Progenitor cell of endocrine pancreas (in vitro differentiated cells): ENCODE data around the gene EPS8L3. TPM values are rescaled to one million over a fixed set of nuclear protein-coding genes. Genes with fewer than 3 reads are reported as not detected.
"Not testable (repeated sequence)": the region's sequence is repeated elsewhere in the genome, so short reads cannot be mapped to it uniquely, and the experiment has no call there.

Source experiments
- DNase-seq: peaks from one replicate; pipeline ENCODE4 v3.0.0; 2021; ENCODE audit warnings: low spot score; ENCODE audit not compliant: unreplicated experiment
- H3K27ac Mint-ChIP-seq: 2 replicates; pipeline ENCODE4 v1.8.0; 2021; ENCODE audit warnings: mild to moderate bottlenecking, moderate library complexity, mixed read lengths
- H3K27me3 Mint-ChIP-seq: 2 replicates; pipeline ENCODE4 v1.8.0; 2021; ENCODE audit warnings: mixed read lengths
- H3K36me3 Mint-ChIP-seq: 2 replicates; pipeline ENCODE4 v1.8.0; 2022; ENCODE audit warnings: mixed read lengths; ENCODE audit not compliant: insufficient read depth
- H3K4me1 Mint-ChIP-seq: 2 replicates; pipeline ENCODE4 v1.8.0; 2021; ENCODE audit warnings: low read depth, mixed read lengths
- H3K4me3 Mint-ChIP-seq: 2 replicates; pipeline ENCODE4 v1.8.0; 2021; ENCODE audit warnings: low read depth, mild to moderate bottlenecking, moderate library complexity, mixed read lengths
- H3K9me3 Mint-ChIP-seq: 2 replicates; pipeline ENCODE4 v1.8.0; 2021; ENCODE audit warnings: low read depth, mixed read lengths
- total RNA-seq: library from RNA; stranded (reverse); gene quantifications from 2 replicates; pipeline ENCODE4 v1.2.1, GENCODE V29; 2021
- TF ChIP-seq, protein P1 (sequence below): fragments of 200-600 bp; sonication (generic); IDR thresholded peaks from one replicate; pipeline ENCODE4 v1.5.0; 2021; ENCODE audit warnings: antibody characterized with exemption, mild to moderate bottlenecking; ENCODE audit not compliant: unreplicated experiment

The EPS8L3 gene
- total RNA-seq, 1 donor from 2014 or later, result 9.5 TPM

GRCh38 chr1:109712321-109712864 is 51.3 kb downstream of the EPS8L3 start:
- DNase-seq, result no peak
- Mint-ChIP-seq H3K4me3 (no peak overlapping the region), H3K9me3 (peaks cover 16% of the 10 kb centered on the region), H3K36me3 (peaks cover 10% of the 10 kb centered on the region), H3K4me1 (no peaks in the 10 kb centered on the region), H3K27ac (no peak overlapping the region), H3K27me3 (peaks cover 11% of the 10 kb centered on the region)
- TF ChIP-seq, protein P1, sequence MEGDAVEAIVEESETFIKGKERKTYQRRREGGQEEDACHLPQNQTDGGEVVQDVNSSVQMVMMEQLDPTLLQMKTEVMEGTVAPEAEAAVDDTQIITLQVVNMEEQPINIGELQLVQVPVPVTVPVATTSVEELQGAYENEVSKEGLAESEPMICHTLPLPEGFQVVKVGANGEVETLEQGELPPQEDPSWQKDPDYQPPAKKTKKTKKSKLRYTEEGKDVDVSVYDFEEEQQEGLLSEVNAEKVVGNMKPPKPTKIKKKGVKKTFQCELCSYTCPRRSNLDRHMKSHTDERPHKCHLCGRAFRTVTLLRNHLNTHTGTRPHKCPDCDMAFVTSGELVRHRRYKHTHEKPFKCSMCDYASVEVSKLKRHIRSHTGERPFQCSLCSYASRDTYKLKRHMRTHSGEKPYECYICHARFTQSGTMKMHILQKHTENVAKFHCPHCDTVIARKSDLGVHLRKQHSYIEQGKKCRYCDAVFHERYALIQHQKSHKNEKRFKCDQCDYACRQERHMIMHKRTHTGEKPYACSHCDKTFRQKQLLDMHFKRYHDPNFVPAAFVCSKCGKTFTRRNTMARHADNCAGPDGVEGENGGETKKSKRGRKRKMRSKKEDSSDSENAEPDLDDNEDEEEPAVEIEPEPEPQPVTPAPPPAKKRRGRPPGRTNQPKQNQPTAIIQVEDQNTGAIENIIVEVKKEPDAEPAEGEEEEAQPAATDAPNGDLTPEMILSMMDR, result no peak

DNA sequence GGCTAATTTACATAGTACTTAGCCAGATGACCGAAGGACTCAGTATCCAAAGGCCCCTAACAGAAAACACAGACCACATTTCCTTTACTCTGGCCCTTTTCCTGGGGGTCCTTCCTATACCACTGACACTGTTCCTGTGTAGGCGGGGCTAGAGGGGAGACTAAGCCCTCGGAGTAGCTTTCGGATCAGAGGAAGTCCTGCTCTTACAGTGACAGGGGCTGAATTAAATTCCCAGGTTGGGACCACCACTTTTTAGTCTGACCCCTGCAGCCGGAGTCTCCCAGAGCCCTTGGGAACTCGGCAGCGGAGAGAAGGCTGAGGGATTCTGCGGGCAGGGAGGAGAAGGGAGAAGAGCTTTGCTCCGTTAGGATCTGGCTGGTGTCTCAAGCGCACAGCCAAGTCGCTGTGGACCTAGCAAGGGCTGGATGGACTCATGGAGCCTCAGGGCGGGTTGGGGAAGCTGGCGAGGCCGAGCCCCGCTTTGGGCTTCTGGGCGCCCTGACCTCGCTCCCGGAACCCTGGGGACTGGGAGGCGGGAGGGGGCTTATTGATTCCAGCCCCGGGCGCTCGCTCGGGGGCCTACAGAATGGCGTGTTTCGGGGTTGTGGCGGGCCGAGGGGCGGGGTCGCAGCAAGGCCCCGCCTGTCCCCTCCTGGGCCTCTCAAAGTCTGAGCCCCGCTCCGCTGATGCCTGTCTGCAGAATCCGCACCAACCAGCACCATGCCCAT is 52.0 kb downstream of the EPS8L3 start, which contains the start of gene GSTM5:
Gene GSTM5, plus strand, starts transcription at position 659 of the 728 bp plus-strand sequence. Its CDS starts 62 bp downstream, at position 721.
- not testable (repeated sequence) for H3K4me3 Mint-ChIP-seq, DNase-seq, H3K27ac Mint-ChIP-seq, H3K4me1 Mint-ChIP-seq
- Mint-ChIP-seq H3K9me3 (peaks cover 16% of the 10 kb centered on the region), H3K36me3 (peaks cover 12% of the 10 kb centered on the region), H3K27me3 (peaks cover 11% of the 10 kb centered on the region)

- Mint-ChIP-seq H3K36me3 (peaks cover 12% of the 10 kb centered on the region), H3K9me3 (peaks cover 16% of the 10 kb centered on the region)
- not testable (repeated sequence) for H3K4me3 Mint-ChIP-seq, H3K27me3 Mint-ChIP-seq, H3K27ac Mint-ChIP-seq, DNase-seq, H3K4me1 Mint-ChIP-seq
Observed at GRCh38 chr1:109709822-109710221, 53.9 kb downstream of the EPS8L3 start.

DNA sequence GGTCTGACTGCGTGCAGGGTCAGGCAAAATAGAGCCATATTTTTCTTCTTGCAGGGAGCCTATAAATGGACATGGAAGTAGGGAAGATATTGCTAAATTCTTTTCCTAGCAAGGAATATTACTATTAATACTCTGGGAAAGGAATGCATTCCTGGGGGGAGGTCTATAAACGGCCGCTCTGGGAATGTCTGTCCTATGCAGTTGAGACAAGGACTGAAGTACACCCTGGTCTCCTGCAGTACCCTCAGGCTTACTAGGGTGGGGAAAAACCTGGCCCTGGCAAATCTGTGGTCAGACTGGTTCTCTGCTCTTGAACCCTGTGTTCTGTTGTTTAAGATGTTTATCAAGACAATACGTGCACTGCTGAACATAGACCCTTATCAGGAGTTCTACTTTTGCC is 54.8 kb downstream of the EPS8L3 start:
- not testable (repeated sequence) for H3K27ac Mint-ChIP-seq, H3K4me3 Mint-ChIP-seq, H3K27me3 Mint-ChIP-seq, DNase-seq, H3K4me1 Mint-ChIP-seq
- Mint-ChIP-seq H3K36me3 (peaks cover 12% of the 10 kb centered on the region), H3K9me3 (peaks cover 23% of the 10 kb centered on the region)

DNA sequence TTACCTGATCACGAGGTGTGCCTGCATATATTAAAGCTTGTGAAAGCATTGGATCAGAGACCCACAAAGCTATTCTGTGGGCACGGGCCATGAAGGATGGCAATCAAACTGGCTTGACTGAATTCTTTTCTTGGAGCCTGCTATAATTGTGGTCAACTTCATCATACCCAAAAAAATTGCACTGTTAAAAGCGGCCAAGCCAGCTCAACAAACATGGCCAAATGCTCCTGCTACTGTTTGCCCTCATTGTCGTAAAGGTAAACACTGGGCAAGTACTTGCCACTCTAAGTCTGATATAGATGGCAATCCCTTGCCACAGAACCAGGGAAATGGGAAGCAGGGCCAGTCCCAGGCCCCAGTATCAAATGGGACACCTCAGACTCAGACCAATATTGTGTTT is 58.3 kb downstream of the EPS8L3 start:
- Mint-ChIP-seq H3K27ac (no peak overlapping the region), H3K9me3 (peaks cover 32% of the 10 kb centered on the region), H3K4me1 (no peaks in the 10 kb centered on the region), H3K4me3 (no peak overlapping the region), H3K36me3 (peaks cover 15% of the 10 kb centered on the region), H3K27me3 (no peaks in the 10 kb centered on the region)
- DNase-seq, result no peak
- TF ChIP-seq, protein P1, result no peak

- DNase-seq, result no peak
- H3K4me3 Mint-ChIP-seq, result no peak overlapping the region
Observed at GRCh38 chr1:109704173-109704572, 59.5 kb downstream of the EPS8L3 start.

DNA sequence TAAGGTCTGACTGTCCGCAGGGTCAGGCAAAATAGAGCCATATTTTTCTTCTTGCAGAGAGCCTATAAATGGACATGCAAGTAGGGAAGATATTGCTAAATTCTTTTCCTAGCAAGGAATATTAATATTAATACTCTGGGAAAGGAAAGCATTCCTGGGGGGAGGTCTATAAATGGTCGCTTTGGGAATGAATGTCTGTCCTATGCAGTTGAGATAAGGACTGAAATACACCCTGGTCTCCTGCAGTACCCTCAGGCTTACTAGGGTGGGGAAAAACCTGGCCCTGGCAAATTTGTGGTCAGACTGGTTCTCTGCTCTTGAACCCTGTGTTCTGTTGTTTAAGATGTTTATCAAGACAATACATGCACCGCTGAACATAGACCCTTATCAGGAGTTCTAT is 60.8 kb downstream of the EPS8L3 start:
- not testable (repeated sequence) for DNase-seq, H3K36me3 Mint-ChIP-seq, H3K27me3 Mint-ChIP-seq, H3K27ac Mint-ChIP-seq, H3K4me3 Mint-ChIP-seq, H3K4me1 Mint-ChIP-seq
- peaks cover 17% of the 10 kb centered on the region for H3K9me3 Mint-ChIP-seq

More at GRCh38 chr1:109704173-109704572, 59.5 kb downstream of the EPS8L3 start:
- H3K9me3 Mint-ChIP-seq, result peaks cover 28% of the 10 kb centered on the region
- H3K36me3 Mint-ChIP-seq, result peaks cover 12% of the 10 kb centered on the region
- TF ChIP-seq, protein P1, result no peak
- no peaks in the 10 kb centered on the region for H3K4me1 Mint-ChIP-seq
- H3K27ac Mint-ChIP-seq, result no peak overlapping the region
- no peaks in the 10 kb centered on the region for H3K27me3 Mint-ChIP-seq

Other genes starting within 250 kb of the EPS8L3 start
- 0.53 TPM in 1 of 2 replicates, not detected in the other for gene GPR61, start 224.1 kb downstream of the EPS8L3 start, total RNA-seq
- 10.0 and 10.3 TPM in 2 replicates for gene GNAI3, start 215.3 kb downstream of the EPS8L3 start, total RNA-seq
- gene GNAT2, start 144.3 kb downstream of the EPS8L3 start, total RNA-seq, result 0.57 TPM in 1 of 2 replicates, not detected in the other
- gene AMPD2, start 144.1 kb downstream of the EPS8L3 start, total RNA-seq, result 91.6 and 94.5 TPM in 2 replicates
- 21.0 and 21.2 TPM in 2 replicates for gene GSTM4, start 107.8 kb downstream of the EPS8L3 start, total RNA-seq
- 76.9 and 79.5 TPM in 2 replicates for gene GSTM2, start 95.9 kb downstream of the EPS8L3 start, total RNA-seq
- gene GSTM1, start 76.1 kb downstream of the EPS8L3 start, total RNA-seq, result 39.0 and 39.1 TPM in 2 replicates
- gene GSTM5, start 51.7 kb downstream of the EPS8L3 start, total RNA-seq, result 2.8 and 2.9 TPM in 2 replicates
- 77.8 and 83.1 TPM in 2 replicates for gene GSTM3, start 22.9 kb downstream of the EPS8L3 start, total RNA-seq
- gene CSF1, start 146.9 kb upstream of the EPS8L3 start, total RNA-seq, result 0.89 and 2.9 TPM in 2 replicates
- 90.2 and 101 TPM in 2 replicates for gene AHCYL1, start 220.8 kb upstream of the EPS8L3 start, total RNA-seq